Measurements from ENCODE around the gene MRFAP1L1.
"Not testable (repeated sequence)": the region's sequence is repeated elsewhere in the genome, so short reads cannot be mapped to it uniquely, and the experiment has no call there.

Gene MRFAP1L1

DNA sequence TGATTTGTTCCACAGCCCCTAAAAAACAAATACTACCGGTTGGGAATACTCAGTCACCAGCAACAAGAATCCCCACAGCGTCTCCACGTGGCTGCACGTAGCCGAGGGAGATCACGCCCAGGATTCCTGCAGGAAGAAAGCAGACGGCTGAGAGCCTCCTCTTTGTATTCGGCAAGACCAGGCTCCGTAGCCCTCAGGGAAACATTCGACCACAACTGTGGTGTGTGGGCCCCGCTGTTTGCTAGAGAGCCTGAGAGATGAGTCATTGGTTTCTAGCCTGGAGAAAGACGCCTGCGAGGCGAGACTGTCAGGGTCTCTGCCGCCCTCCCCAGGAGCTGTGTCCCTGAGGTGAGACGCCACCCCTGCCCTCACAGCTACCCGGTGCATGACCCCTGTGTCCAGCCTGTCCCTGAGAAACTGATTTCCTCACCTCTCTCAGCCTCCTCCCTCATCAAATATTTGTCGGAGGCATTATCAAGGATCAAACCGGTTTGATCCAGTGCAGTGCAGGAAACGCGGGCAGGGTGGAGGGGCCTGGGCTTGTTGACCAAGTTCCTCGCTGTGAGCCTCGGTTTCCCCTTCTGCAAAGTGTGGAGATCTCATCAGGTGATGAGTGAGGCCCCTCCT, 20.7 kb downstream of the MRFAP1L1 start:
- DNase-seq (ENCODE audit: low read depth), result peak; percentile 71

DNA sequence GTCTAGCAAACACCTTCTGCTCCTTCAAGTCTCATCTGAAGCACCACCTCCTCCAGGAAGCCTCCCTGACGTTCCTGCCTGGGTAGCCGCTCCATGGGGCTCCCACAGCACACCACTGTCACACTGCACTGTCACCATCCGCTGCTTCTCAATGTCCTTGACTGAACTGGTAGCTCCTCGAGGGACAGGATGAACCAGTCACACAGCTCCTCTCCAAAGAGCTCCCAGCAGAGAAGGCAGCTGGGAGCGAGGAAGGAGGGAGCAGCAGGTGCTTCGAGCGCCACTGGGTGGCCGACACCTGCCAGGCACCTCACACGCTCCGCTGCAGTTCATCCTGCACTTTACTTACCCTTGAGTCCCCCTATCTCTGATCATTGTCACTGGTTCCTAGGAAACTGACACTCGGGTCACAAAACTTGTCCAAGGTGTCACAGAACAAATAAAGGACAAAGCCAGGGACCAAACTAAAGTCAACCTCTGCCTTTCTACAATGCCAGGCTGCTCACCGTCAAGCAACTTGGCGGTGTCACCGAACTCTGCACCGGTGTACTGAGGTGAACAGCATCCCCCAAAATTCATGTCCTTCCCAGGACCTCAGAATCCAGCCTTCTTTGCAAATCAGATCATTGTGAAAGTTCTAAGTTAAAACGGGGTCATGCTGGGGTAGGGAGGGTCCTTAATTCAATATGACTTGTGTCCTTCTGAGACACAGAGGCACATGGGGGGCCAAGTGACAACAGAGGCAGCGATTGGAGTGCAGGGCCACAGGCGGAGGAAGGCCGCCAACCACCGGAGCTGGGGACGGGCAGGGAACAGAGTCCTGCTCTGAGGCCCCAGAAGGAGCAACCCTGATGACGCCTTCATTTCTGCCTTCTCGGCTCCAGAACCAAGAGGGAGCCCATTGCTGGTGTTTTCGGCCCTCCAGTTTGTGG, 21.5 kb downstream of the MRFAP1L1 start:
- DNase-seq (ENCODE audit: low read depth), result no peak

DNA sequence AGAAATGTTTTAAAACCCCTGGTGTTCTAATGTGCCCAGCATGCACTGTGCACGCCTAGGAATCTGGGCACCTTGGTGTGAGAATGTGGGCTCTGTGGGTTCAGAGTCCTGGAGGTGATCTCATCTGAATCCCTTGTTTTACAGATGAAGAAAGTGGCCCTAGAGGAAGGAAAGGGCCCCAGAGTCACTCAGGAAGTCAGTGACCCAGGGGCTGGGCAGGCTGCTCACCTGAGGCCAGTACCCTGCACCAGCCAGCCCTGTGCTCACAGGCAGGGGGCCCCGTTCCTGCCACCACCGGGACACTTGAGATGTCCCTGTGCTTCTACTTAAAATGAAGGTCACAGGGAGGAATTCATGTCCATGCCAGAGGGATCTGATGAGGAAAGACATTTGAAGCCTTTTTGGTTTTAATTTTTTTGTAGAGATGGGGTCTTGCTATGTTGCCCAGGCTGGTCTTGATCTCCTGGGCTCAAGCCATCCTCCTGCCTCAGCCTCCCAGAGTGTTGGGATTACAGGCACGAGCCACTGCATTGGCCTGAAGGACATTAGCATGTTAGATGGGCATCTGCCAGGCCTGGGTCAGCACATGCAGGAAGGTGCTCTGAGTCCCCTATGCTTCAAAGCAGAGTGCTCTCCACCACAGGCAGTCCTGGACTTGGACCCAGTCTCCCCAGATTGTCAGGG, 23.4 kb downstream of the MRFAP1L1 start:
- no peak for DNase-seq (ENCODE audit: low read depth)

DNA sequence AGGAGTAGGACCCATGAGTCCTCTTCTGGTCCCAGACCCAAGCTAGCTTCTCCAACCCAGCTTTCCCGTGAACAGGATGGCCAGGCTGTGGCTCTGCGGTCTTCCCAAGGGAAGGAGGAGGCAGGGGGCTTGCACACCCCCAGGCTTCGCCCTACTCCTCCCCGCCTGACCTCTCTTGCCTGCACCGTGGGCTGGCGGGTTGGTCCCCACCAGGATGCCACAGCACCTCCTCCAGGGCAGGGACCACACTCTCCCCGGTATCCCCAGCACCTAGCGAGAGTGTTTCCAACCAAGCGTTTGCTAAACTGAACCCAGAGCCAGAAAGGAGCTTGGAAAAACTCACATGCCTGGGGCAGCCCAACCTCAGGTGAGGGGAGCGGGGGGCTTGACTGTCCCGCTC, 25.0 kb downstream of the MRFAP1L1 start:
- no peak for DNase-seq (ENCODE audit: low read depth)

DNA sequence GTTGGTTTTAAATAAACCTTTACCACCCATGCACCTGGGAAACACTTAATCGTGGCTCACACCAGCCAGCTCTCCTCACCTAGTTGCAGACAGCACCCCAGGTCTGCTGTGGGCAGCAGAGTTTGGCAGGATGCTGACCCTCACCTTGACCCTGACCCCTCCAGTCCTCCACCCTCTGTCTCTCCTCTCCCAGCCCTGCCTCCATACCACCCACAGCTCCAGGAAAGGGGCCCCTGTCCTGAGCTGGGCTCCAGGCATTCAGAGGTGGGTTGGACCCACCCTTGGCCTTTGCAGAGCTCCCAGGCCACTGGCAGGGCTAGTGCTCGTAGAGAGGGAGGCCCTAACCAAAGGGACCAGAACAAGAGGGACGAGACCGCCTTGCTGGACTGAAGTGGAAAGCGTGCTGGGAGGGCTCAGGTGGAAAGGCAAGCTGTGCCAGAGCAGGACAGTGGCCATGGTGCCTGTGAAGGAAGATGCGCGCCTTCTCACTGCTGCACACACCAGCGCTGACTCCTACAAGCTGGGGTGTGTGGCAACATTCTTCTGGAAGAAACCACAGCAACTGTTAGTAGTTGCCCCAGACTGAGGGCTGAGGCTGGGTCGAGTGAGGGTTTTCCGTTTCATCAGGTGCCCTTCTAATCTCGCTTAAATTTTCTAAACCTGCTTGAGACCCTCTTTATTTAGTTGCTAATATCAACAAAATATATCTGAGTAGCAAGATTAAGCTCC, 26.6 kb downstream of the MRFAP1L1 start:
- no peak for DNase-seq (ENCODE audit: low read depth)

DNA sequence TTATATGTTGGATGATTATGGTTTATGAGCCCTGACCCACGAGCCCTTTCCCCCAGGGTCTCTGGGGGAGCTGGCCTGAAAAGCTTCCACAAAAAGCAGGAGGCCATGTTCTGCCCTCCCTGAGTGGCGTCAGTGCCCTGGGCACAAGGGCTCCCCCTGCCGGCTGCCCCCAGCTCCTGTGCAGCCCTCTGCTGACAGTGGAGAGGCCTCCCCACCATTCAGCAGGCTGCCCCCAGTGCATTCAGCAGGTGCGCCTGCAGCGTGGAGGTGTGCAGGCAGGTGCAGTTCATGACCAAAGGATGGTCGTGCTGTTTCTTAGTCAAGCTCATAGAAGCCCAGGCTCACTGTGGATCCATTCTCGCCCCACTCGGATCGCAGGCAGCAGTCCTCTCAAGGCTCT, 28.5 kb downstream of the MRFAP1L1 start:
- DNase-seq (ENCODE audit: low read depth), result no peak

DNA sequence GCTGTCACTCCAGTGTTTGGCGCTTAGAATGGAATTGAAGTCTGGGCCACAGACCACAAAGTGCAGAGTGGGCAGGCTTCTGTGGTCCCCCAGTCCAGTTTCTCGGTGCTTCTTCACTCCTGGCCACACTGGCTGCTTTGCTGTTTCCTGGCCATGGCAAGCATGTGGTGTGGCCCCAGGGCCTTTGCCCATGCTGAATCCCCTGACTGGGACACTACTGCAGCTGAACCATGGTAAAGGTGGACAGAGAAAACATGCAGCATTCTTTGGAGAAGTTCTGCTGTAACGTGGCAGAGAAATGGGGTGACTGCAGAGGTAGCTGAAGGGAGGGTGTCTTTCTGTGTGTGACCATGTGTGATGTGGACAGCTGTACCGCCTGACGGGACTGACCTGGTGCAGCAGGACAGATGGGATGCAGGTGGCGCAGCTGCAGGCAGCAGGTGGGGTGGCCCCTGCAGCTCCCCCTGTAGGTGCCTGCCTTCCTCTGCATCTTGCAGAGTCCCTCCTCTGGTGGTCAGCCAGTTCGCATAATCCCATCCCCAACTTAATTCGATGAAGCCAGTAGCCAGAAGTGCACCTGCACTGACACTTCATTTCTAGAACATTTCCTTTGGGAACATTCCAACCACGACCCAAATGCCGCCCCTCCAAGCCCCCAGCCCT, 29.2 kb downstream of the MRFAP1L1 start:
- no peak for DNase-seq (ENCODE audit: low read depth)

DNA sequence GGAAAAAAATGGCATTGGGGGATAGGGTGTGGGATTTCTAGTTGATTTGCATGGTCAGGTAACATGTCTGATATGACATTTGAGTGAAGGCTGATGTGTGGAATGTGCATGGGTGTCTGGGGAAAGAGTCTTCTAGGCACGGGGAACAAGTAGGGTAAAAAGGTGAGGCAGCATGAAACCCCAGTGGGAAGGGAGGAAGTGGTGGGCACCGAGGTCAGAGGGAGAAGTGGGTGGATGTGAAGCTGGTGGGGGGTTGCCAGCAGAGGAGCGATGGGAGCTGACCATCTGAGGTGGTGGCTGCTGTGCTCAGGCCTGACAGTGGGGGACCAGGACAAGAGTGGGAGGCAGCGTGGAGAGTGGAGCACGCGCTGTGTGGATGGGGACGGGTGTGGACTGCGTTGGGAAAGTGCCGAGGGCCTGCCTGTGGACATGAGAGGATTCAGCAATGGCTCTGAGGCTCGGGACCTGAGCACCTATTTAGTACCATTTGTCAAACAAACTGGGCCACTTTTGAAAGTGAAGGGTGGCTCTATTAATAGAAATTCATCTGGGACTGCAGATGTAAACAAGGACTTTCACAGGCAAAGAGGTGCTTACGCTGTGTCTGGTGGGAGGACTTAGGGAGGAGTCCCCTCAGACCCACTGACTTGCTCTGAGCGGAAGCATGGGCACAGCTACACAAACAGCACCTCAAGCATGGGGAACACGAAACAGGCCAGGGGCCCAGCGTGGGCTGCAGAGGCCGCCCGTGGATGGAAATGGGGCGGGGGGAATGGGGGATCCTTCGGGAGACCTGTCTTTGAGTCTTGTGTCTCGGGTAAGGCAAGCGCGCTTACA, 32.7 kb downstream of the MRFAP1L1 start:
- DNase-seq (ENCODE audit: low read depth), result no peak

DNA sequence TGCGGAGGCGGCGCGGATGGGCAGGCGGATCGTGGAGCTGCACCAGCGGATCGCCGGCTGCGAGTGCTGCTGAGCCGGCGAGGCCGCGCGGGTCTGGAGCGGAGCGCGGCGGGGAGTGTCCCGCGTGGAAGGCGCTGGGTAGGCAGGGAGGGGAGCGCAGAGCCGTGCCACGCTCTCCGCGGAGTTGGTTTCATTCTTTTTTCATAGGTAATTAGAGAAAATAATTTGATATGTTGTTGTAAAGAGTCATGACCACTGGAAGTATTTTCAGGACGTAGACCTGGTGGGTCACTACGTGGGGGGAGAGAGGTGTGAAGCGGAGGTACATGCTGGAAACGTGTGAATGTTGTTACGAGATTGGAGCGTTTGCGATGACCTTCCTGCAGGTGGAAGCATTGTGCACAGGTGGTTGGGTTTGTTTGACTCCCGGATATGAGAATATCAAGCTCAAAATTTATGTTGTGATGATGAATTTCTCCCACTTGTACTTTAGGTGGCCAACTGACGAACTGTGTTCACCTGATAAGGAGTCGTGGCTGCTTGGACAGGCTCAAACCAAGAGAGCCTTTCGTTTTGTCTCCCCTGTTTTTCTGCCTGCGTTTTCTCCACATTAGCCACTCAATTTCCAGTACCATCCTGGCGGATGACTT, 35.0 kb downstream of the MRFAP1L1 start:
- peak; percentile 31 for DNase-seq (ENCODE audit: low read depth)

DNA sequence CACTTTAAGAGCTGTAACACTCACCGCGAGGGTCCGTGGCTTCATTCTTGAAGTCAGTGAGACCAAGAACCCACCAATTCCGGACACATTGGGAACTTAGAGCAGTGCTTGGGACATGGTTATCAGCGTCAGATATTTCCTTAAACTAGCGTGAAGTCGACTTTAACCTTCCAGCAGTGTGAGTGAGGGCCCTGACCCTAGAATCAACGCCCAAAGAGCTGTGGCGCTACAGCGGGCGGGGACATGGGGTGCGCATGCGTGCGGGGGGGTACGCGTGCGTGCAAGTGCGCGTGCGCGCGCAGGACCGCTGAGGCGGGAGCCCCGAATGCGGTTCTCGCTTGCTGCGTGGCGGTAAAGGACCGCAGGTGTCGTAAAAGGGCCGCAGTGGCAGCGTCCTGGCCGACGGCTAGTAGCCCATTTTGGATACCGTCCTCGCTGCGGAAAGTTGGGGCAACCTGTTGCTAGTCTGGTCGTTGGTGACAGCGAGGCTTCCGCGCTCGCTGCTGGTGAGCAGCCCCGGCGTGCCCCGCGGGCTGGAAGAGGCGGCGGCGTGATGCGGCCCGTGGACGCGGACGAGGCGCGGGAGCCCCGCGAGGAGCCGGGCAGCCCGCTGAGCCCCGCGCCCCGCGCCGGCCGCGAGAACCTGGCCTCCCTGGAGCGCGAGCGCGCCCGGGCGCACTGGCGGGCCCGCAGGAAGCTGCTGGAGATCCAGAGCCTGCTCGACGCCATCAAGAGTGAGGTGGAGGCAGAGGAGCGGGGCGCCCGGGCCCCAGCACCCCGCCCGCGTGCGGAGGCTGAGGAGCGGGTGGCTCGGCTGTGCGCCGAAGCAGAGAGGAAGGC, 35.8 kb downstream of the MRFAP1L1 start:
- DNase-seq (ENCODE audit: low read depth), result peak; percentile 88

DNA sequence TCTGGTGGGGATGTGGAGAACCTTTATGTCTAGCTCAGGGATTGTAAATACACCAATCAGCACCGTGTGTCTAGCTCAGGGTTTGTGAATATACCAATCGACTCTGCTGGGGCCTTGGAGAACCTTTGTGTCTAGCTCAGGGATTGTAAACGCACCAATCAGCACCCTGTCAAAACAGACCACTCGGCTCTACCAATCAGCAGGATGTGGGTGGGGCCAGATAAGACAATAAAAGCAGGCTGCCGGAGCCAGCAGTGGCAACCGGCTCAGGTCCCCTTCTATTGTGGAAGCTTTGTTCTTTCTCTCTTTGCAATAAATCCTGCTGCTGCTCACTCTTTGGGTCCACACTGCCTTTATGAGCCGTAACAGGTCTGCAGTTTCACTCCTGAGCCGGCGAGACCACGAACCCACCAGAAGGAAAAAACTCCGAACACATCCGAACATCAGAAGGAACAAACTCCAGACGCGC, 36.4 kb downstream of the MRFAP1L1 start:
- not testable (repeated sequence) for DNase-seq (ENCODE audit: low read depth)

DNA sequence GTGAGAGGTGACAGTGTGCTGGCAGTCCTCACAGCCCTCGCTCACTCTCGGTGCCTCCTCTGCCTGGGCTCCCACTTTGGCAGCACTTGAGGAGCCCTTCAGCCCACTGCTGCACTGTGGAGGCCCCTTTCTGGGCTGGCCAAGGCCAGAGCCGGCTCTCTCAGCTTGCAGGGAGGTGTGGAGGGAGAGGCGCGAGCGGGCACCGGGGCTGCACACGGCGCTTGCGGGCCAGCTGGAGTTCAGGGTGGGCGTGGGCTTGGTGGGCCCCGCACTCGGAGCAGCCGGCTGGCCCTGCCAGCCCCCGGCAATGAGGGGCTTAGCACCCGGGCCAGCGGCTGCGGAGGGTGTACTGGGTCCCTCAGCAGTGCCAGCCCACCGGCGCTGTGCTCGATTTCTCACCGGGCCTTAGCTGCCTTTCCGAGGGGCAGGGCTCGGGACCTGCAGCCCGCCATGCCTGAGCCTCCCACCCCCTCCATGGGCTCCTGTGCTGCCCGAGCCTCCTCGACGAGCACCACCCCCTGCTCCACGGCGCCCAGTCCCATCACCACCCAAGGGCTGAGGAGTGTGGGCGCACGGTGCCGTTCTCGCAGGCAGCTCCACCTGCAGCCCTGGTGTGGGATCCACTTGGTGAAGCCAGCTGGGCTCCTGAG, 37.0 kb downstream of the MRFAP1L1 start:
- not testable (repeated sequence) for DNase-seq (ENCODE audit: low read depth)

DNA sequence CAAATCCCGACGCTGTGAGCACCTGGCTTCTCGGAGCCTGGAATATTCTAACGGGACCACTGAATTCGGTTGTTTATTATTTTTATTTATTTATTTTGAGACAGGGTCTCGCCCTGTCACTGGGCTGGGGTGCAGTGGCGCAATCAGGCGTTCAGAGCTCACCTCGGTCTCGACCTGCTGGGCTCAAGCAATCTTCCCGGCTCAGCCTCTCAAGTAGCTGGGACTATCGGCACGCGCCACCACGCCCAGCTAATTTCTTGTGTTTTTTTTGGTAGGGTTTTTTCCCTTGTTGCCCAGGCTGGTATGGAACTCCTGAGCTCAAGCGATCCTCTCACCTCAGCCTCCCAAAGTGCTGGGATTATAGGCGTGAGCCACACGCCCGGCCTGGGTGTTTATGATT, 37.5 kb downstream of the MRFAP1L1 start:
- DNase-seq (ENCODE audit: low read depth), result no peak

DNA sequence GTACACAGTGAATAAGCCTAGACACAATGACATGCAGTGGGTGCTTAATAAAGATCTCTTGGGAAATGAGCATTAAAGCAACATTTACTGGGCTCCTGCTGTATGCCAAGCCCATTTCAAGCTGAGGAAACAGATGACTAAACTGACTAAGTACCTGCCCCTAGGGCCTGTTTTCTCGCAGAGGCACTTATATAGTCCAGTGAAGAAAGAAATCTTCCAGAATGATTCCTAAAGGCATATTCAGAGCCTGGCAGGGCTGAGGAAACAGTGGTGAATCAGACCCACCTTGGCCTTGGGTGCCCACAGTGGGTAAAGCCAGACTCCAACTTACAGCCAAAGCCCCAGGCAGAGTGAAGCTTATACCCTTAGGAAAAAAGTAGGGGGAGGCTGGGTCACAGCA, 38.0 kb downstream of the MRFAP1L1 start:
- DNase-seq (ENCODE audit: low read depth), result no peak

DNA sequence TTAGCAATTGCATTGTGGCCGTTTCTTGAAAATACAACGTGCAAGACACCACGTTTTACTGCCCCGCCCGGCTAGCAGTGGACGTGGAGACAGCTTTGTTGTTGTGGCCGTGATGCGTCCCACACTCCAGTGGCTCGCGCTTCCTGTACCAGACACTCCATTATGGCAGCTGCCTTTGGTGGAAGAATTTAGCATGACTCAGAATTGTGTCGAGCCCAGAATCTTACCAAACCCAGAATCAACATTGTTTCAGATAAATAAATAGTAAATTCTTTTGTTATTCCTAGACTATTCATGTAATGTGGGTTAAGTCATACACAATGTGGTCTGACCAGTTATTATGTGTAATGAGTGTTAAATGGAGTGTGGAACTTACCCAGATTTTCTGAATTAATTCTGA, 41.3 kb downstream of the MRFAP1L1 start:
- no peak for DNase-seq (ENCODE audit: low read depth)

DNA sequence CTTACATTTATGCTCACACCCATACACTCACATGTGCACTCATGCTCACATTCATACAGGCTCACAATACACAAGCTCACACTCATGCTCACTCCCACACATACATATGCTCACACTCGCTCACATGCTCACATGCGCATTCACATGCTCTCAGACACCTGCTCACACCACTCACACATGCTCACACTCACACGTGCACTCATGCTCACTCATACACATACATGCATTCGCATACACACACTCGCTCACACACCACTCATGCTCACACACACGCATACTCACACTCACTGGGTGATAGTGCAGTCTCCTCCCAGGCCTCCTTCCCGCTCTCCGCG, 44.4 kb downstream of the MRFAP1L1 start:
- no peak for DNase-seq (ENCODE audit: low read depth)

DNA sequence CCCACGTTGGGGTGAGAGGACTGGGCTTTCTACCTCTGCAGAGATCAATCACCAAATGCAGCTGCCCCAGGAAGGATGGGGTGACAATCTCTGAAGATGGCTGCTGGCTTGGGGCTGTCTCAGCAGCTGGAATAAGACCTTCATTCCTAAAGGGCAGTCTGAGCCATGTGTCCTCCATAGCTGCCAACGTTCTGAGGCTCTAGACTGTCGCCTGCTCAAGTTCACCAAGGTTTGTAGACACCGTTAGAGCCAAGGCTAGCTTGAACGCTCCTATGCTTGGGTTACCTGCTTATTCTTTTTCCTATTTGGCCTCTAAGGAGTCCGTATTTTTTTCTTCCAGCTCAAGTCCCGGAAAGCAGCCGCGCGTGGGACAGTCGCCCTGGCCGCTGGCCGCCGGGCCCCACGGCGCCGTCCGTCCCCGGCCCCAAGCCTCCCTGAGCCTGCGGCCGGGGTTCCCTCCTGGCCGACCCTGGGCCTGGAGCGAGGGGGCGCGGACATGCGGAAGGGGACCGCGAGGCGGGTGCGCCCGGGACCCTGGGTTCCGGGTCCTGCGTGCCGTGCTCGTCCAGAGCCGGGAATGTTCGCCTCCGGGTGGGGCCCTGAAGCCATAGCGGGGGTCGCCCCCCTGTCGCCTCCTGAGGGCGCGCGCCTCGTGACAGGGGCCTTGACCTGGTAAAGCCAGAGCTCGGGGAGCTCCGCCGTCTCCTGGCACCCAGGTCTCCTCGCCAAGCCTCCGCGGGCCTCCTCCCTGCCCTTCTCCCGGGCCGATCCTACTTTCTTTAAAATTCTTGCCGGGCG, 45.9 kb downstream of the MRFAP1L1 start:
- DNase-seq (ENCODE audit: low read depth), result no peak

DNA sequence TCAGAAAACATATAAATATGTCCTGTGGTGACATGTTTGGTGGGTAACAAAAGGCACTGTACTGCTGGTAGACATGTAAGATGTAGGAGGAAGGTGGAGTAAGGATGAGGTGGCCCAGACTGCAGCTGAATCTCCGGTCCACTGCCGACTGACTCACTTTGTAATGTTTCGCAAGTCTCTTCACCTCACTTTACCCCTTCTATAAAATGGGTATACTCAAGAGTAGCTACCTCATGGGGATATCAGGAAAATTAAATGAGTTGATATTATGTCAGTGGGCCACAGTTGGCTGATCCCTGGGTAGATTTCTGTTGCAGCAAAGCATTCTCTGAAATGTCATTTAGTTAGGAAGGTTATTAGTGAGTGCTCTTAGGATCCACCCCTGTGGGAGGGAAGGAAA, 47.1 kb downstream of the MRFAP1L1 start:
- no peak for DNase-seq (ENCODE audit: low read depth)
